Fibroblast of villous mesenchyme (primary cell): Measurements from ENCODE around the gene CDH24. TPM values are rescaled to one million over a fixed set of nuclear protein-coding genes. Genes with fewer than 3 reads are reported as not detected.

Source experiments
- DNase-seq: peaks from one replicate; pipeline ENCODE4 v3.0.0-alpha.2; 2010; ENCODE audit warnings: low read depth
- H3K4me3 ChIP-seq: 2 replicates; pipeline ENCODE4 v1.5.1; 2011; ENCODE audit warnings: low read depth, mild to moderate bottlenecking, low read length
- total RNA-seq: library from RNA; depleted of rRNA; stranded (reverse); fragments of >200 nt; gene quantifications from 2 replicates; pipeline ENCODE4 v1.2.3, GENCODE V29; 2012
- TF ChIP-seq, protein P1 (sequence below): IDR thresholded peaks from 2 replicates; pipeline ENCODE4 v1.5.1; 2012; ENCODE audit warnings: low read depth, mild to moderate bottlenecking, low read length; ENCODE audit not compliant: insufficient read depth

The CDH24 gene
- total RNA-seq, 1 donor: 10.8 TPM

GRCh38 chr14:23095196-23096108 lies 38.1 kb upstream of the CDH24 start, which contains the start of gene C14orf119:
Gene C14orf119 (plus strand): TSS chr14:23095505. CDS start chr14:23097659, 2,154 bp downstream.
- peak within 1 kb of the TSS; percentile 91 for H3K4me3 ChIP-seq
- TF ChIP-seq, protein P1, sequence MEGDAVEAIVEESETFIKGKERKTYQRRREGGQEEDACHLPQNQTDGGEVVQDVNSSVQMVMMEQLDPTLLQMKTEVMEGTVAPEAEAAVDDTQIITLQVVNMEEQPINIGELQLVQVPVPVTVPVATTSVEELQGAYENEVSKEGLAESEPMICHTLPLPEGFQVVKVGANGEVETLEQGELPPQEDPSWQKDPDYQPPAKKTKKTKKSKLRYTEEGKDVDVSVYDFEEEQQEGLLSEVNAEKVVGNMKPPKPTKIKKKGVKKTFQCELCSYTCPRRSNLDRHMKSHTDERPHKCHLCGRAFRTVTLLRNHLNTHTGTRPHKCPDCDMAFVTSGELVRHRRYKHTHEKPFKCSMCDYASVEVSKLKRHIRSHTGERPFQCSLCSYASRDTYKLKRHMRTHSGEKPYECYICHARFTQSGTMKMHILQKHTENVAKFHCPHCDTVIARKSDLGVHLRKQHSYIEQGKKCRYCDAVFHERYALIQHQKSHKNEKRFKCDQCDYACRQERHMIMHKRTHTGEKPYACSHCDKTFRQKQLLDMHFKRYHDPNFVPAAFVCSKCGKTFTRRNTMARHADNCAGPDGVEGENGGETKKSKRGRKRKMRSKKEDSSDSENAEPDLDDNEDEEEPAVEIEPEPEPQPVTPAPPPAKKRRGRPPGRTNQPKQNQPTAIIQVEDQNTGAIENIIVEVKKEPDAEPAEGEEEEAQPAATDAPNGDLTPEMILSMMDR: no peak
- peak; percentile 100 for DNase-seq

- TF ChIP-seq, protein P1: no peak
- DNase-seq: peak; percentile 90
Measured at GRCh38 chr14:23094666-23095195, 37.4 kb upstream of the CDH24 start, which contains the start of gene ACIN1. Gene ACIN1 (minus strand): TSS chr14:23095136. CDS start chr14:23095112, 24 bp downstream.

DNA sequence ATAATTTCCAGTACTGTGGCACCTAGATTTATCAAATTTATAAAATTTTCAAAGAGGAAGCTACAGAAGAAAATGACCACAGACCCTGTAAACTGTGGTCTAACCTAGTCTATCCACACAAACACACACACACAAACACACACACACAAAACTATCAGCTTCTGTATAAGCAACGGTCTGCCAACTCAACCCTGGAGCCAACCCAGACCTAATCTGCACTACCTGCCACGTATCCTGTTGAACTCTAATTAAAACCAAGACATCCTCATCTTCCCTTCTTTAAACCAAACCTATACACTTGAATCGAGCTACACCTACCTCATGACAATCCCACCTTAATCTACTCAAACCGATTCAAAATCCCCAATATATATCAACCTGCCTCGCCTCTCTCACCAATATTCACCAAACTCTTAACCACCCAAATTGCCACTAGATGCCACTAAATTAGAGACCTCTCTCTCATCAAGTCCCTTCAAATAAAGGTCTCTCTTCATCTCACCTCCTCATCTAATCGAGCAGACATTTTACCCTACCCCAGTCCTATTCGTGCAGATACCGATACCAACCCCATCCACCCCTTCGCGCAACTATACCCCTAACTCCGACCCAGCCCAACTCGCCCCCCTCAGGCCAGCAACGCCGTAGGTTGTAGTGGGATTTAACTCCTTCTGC lies 36.8 kb upstream of the CDH24 start:
- peak; percentile 22 for DNase-seq
- peak overlapping the region; percentile 91 for H3K4me3 ChIP-seq
- TF ChIP-seq, protein P1: peak; percentile 26

More at GRCh38 chr14:23094666-23095195, 37.4 kb upstream of the CDH24 start, which contains the start of gene ACIN1:
- peak within 1 kb of the TSS; percentile 91 for H3K4me3 ChIP-seq

GRCh38 chr14:23093526-23093925 lies 36.2 kb upstream of the CDH24 start:
- TF ChIP-seq, protein P1: no peak
- peak overlapping the region; percentile 91 for H3K4me3 ChIP-seq
- DNase-seq: no peak

DNA sequence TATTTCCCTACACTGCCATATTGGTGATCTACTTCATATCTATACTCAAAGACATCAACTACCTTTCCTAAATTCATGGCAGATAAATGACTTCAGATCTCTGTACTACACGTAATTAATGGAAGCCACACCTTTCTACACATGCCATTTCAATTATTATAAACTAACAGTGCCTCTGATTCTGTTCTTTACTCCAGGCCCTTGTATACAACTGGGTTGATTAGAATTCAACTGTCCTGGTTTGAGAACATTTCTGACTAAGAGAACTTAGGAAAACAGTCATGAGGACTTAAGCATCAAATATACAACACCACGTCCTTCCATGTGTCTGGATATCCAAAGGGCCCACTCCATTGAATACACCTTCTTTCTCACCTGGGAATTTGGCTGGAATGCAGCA lies 35.8 kb upstream of the CDH24 start:
- TF ChIP-seq, protein P1: no peak
- H3K4me3 ChIP-seq: peak overlapping the region; percentile 91
- no peak for DNase-seq

DNA sequence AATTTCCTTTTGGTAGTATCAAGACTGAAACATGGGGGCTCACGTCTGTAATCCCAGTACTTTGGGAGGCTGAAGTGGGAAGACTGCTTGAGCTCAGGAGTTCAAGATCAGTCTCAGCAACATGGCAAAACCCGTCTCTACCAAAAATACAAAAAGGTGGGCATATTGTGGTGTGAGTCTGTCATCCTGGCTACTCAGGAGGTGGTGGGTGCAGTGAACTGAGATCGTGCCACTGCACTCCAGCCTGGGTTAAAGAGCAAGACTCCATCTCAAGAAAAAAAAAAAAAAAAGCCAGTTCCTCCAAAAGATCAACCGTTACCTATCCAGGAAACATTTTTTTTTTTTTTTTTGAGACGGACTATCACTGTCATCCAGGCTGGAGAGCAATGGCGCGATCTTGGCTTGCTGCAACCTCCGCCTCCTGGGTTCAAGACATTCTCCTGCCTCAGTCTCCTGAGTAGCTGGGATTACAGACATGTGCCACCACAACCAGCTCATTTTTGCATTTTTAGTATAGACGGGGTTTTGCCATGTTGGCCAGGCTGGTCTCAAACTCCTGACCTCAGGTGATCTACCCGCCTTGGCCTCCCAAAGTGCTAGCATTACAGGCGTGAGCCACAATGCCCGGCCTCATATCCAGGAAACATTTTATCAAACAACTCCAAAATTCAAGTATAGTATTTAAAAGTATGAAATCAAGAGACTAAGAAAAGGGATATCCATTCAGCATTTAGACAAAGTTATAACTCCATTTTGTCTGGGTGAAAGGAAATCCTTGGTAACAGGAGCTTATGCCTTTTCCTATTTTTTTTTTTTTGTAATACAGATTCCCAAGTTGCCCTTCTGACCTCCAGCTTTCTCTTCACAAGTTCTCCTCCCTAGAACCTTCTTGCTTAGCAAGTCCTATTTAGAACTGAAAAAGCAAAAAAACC lies 34.2 kb upstream of the CDH24 start:
- no peak overlapping the region for H3K4me3 ChIP-seq
- TF ChIP-seq, protein P1: no peak
- no peak for DNase-seq
